Erythroblast (primary cell): ENCODE results near the gene ISG20L2.

ENCODE experiments used
- GATA1 ChIP-seq: IDR thresholded peaks from 2 replicates; pipeline ENCODE4 v1.6.1; 2011; ENCODE audit warnings: low read depth, mild to moderate bottlenecking, control low read depth, low read length, moderate library complexity
- POLR2A ChIP-seq: IDR thresholded peaks from 2 replicates; pipeline ENCODE4 v1.6.1; 2011; ENCODE audit warnings: mild to moderate bottlenecking, low read length

GRCh38 chr1:156744786-156745419 lies 16.3 kb upstream of the ISG20L2 start:
- TF ChIP-seq POLR2A (no peak), GATA1 (no peak)
